ENCODE results near the gene DCLRE1B.

GRCh38 chr1:113945329-113945728, 40.2 kb downstream of the DCLRE1B start:
- TF ChIP-seq YY1 (IDR thresholded peaks at IDR 0.05; ENCODE audit: insufficient read depth, insufficient read length) (no peak), SUZ12 (IDR thresholded peaks at IDR 0.05; ENCODE audit: extremely low read depth, insufficient read depth, insufficient read length) (no peak)

All from NT2/D1 (cell line).